Skeletal muscle cell (primary cell): ENCODE data around the gene GATA1.

Source experiments
- DNase-seq: peaks from one replicate; pipeline ENCODE4 v3.0.0-alpha.2; 2010; ENCODE audit warnings: low read depth
- H3K4me3 ChIP-seq: 2 replicates; pipeline ENCODE4 v1.5.1; 2011; ENCODE audit warnings: low read depth, mild to moderate bottlenecking, control low read depth, low read length, moderate library complexity

GATA1 gene

DNA sequence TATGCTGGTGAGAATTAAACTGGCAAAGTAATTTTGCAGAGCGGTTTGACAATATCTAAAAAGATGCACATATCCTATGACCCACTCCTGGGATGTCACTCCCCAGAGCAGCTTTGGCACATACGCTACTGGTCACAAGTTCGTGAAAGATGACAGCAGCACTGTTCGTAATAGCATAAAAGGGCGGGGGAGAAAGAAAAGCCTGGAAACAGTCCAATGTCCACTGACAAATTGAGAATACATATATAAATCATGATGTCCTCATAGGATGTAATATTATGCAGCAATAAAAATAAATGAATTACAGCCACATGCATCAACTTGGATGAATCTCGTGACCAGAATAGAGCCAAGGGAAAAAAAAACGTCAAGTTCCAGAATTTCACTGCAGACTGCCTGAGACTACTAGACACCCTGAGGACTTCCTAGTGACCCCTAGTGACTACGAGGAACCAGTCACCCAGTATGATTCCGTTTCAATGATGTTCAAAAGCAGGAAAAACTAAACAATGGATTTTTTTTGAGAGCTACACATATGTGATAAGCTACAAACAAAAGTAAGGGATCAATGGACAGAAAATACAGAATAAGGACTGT, 47.2 kb downstream of the GATA1 start:
- DNase-seq: no peak
- no peak overlapping the region for H3K4me3 ChIP-seq

DNA sequence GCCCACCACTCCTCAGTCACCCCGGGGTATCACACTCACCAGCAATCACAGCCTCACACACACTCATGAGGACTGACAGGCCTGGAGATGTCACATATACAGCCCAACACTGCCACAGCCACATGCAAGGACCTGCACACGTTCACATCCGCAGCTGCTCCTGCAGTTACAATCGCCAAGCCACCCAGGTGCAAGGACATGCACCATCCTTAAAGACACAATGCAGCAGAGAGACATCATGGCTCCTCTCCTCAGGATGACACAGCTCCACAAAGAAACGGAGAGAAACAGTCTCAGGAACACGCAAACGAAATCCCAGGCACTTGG, 48.0 kb downstream of the GATA1 start:
- H3K4me3 ChIP-seq: no peak overlapping the region
- DNase-seq: no peak

- peak within 1 kb of the TSS; percentile 30 for H3K4me3 ChIP-seq
- no peak for DNase-seq
Observed at GRCh38 chrX:48835524-48836329, 49.3 kb downstream of the GATA1 start, which contains the start of gene PCSK1N. PCSK1N (minus strand) TSS chrX:48835610; CDS start chrX:48835532, 78 bp downstream.

GRCh38 chrX:48839686-48840085, 53.3 kb downstream of the GATA1 start:
- no peak overlapping the region for H3K4me3 ChIP-seq
- no peak for DNase-seq
